Prostate gland (tissue), 2 donors: ENCODE measurements around the gene TSKS. TPM values are rescaled to one million over a fixed set of nuclear protein-coding genes. Genes with fewer than 3 reads are reported as not detected.
"Not testable (repeated sequence)": the region's sequence is repeated elsewhere in the genome, so short reads cannot be mapped to it uniquely, and the experiment has no call there.

ENCODE experiments used
- DNase-seq: peaks from one replicate; pipeline ENCODE4 v3.0.0-alpha.2; 2019; ENCODE audit warnings: low spot score
- H3K27ac ChIP-seq, 2 donors: fragments of 200-600 bp; sonication (generic); 2 replicates each; pipeline ENCODE4 v1.5.1; 2017 to 2019
- H3K27me3 ChIP-seq: fragments of 200-600 bp; sonication (generic); replicated peaks from 2 replicates; pipeline ENCODE4 v1.5.1; 2019; ENCODE audit not compliant: insufficient read depth
- H3K36me3 ChIP-seq, 2 donors: fragments of 200-600 bp; sonication (generic); 1 replicate in 1 of 2; 2 replicates in 1 of 2; pipeline versions ENCODE4 v1.5.1 to v1.8.1; 2017 to 2019
- H3K4me1 ChIP-seq: fragments of 200-600 bp; sonication (generic); replicated peaks from 2 replicates; pipeline ENCODE4 v1.5.1; 2019
- H3K4me3 ChIP-seq, 2 donors: fragments of 200-600 bp; sonication (generic); 2 replicates each; pipeline ENCODE4 v1.5.1; 2017 to 2019
- H3K9me3 ChIP-seq: fragments of 200-600 bp; sonication (generic); 2 replicates; pipeline ENCODE4 v1.5.1; 2017
- POLR2A ChIP-seq: fragments of 450-650 bp; IDR thresholded peaks from one replicate; pipeline ENCODE4 v1.6.1; 2016; ENCODE audit warnings: antibody characterized with exemption, mild to moderate bottlenecking
- POLR2AphosphoS5 ChIP-seq: sonication (generic); formaldehyde crosslinking; IDR thresholded peaks from one replicate; pipeline ENCODE4 v1.6.1; 2017; ENCODE audit warnings: antibody characterized with exemption
- WGBS: methylation state at CpG from one replicate; pipeline ENCODE4 v1.1.5; 2018; 5-methylcytosine and 5-hydroxymethylcytosine counted together
- intact Hi-C: fragments of 100-400 bp; cut with DNase I; formaldehyde crosslinking; loops from one replicate; pipeline ENCODE4 v1.14.2; 2022
- total RNA-seq, 2 donors: library from RNA; depleted of rRNA; stranded (reverse); fragments of >200 nt; gene quantifications; one replicate each; pipeline ENCODE4 v1.1.0, GENCODE V29; 2016
- TF ChIP-seq, protein P1 (sequence below), 4 experiments: fragments of 200-600 bp in 2 of 4; fragments of 450-650 bp in 2 of 4; sonication (generic) in 2 of 4; IDR thresholded peaks; 1 replicate in 3 of 4; 2 replicates in 1 of 4; pipeline ENCODE4 v1.5.1; 2016 to 2019; ENCODE audit warnings: antibody characterized with exemption in 4 of 4, mild to moderate bottlenecking in 2 of 4, moderate library complexity in 2 of 4

TSKS gene
- total RNA-seq, 2 donors from 2014 or later: 10.6 TPM; not detected in 1

GRCh38 chr19:49739098-49739497 lies 24.0 kb downstream of the TSKS start:
- Histone ChIP-seq H3K36me3 (no peaks in the 10 kb centered on the region), H3K9me3 (no peaks in the 10 kb centered on the region), H3K4me1 (no peaks in the 10 kb centered on the region), H3K4me3 (no peak overlapping the region), H3K27me3 (no peaks in the 10 kb centered on the region), H3K27ac (no peak overlapping the region)
- 64% methylated on average over 1 of the region's 1 CpG for WGBS
- TF ChIP-seq POLR2AphosphoS5: no peak
- TF ChIP-seq POLR2A: no peak
- TF ChIP-seq, protein P1, sequence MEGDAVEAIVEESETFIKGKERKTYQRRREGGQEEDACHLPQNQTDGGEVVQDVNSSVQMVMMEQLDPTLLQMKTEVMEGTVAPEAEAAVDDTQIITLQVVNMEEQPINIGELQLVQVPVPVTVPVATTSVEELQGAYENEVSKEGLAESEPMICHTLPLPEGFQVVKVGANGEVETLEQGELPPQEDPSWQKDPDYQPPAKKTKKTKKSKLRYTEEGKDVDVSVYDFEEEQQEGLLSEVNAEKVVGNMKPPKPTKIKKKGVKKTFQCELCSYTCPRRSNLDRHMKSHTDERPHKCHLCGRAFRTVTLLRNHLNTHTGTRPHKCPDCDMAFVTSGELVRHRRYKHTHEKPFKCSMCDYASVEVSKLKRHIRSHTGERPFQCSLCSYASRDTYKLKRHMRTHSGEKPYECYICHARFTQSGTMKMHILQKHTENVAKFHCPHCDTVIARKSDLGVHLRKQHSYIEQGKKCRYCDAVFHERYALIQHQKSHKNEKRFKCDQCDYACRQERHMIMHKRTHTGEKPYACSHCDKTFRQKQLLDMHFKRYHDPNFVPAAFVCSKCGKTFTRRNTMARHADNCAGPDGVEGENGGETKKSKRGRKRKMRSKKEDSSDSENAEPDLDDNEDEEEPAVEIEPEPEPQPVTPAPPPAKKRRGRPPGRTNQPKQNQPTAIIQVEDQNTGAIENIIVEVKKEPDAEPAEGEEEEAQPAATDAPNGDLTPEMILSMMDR (IDR thresholded peaks at IDR 0.05): no peak
- intact Hi-C loops: no loop called here
- DNase-seq: no peak

DNA sequence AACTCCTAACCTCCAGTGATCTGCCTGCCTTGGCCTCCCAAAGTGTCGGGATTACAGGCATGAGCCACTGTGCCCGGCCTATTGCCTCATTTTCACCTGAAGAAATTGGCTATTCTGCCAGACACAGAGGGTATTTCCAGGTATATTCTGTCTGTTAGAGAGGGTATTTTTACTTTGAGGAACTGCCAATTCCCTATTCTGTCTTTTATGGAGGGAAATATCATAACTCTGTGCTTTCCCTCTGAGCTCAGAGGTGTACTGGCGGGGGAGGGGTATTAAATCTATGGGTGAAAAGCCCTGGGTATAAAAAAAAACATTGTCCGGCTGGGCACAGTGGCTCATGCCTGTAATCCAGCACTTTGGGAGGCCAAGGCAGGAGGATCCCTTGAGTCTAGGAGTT lies 24.8 kb downstream of the TSKS start:
- Histone ChIP-seq H3K9me3 (no peaks in the 10 kb centered on the region), H3K4me1 (no peaks in the 10 kb centered on the region), H3K27ac (no peak overlapping the region), H3K4me3 (no peak overlapping the region), H3K36me3 (no peaks in the 10 kb centered on the region), H3K27me3 (no peaks in the 10 kb centered on the region)
- intact Hi-C loops: no loop called here
- WGBS: 59% methylated on average over 4 of the region's 4 CpGs
- TF ChIP-seq POLR2AphosphoS5 (no peak), POLR2A (no peak)
- TF ChIP-seq, protein P1 (IDR thresholded peaks at IDR 0.05): no peak
- no peak for DNase-seq

DNA sequence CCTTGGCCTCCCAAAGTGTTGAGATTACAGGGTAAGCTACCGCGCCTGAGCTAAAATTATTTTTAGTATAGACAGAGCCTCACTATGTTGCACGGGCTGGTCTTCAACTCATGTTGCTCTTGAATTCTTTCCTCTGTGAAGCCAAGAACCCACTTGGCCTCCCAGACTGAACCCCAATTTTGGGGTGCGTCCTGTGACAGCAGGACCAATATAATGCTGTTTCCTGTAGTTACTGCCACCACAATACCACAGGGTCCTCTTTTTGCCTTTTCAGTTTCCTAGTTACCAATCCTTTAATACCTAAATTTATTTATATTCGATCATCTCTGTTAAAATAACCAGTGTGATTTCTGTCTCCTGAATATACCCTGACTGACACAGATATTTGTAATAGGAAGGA lies 32.9 kb downstream of the TSKS start:
- 90% methylated on average over 5 of the region's 5 CpGs for WGBS
- intact Hi-C loops: no loop called here
- H3K27me3 ChIP-seq: no peaks in the 10 kb centered on the region
- no peak overlapping the region for H3K27ac ChIP-seq
- no peaks in the 10 kb centered on the region for H3K9me3 ChIP-seq
- no peak for TF ChIP-seq POLR2A
- TF ChIP-seq POLR2AphosphoS5: no peak
- TF ChIP-seq, protein P1 (IDR thresholded peaks at IDR 0.05): no peak
- H3K4me3 ChIP-seq: no peak overlapping the region
- H3K4me1 ChIP-seq: no peaks in the 10 kb centered on the region
- H3K36me3 ChIP-seq: no peaks in the 10 kb centered on the region
- no peak for DNase-seq

GRCh38 chr19:49727217-49728030 lies 35.7 kb downstream of the TSKS start:
- TF ChIP-seq, protein P1 (IDR thresholded peaks at IDR 0.05): no peak
- TF ChIP-seq POLR2A: no peak
- TF ChIP-seq POLR2AphosphoS5: no peak
- no peaks in the 10 kb centered on the region for H3K4me1 ChIP-seq
- H3K9me3 ChIP-seq: no peaks in the 10 kb centered on the region
- WGBS: 43% methylated on average over 23 of the region's 23 CpGs
- H3K36me3 ChIP-seq: no peaks in the 10 kb centered on the region
- intact Hi-C loops: no loop called here
- no peak overlapping the region for H3K4me3 ChIP-seq
- H3K27me3 ChIP-seq: no peaks in the 10 kb centered on the region
- no peak for DNase-seq
- H3K27ac ChIP-seq: peak overlapping the region in 1 of 2 donors; percentile 11

- 72% methylated on average over 22 of the region's 22 CpGs for WGBS
- H3K4me1 ChIP-seq, H3K27me3 ChIP-seq, DNase-seq, intact Hi-C loops, H3K36me3 ChIP-seq, H3K27ac ChIP-seq, H3K4me3 ChIP-seq, H3K9me3 ChIP-seq: not testable (repeated sequence)
Measured at GRCh38 chr19:49719420-49719819, 43.7 kb downstream of the TSKS start.
